Trophoblast cell (in vitro differentiated cells and primary cell): ENCODE measurements around the gene GPC4.

Experiments used
- DNase-seq, 2 donors: peaks; one replicate each; pipeline ENCODE4 v3.0.0-alpha.2; 2016
- H2AFZ ChIP-seq: 2 replicates; pipeline ENCODE4 v1.6.1; 2013; ENCODE audit warnings: low read length, moderate library complexity, mild to moderate bottlenecking; ENCODE audit not compliant: insufficient read depth, poor library complexity
- H2AK5ac ChIP-seq: 2 replicates; pipeline ENCODE4 v1.6.1; 2013; ENCODE audit warnings: mild to moderate bottlenecking, low read length
- H2BK120ac ChIP-seq: 2 replicates; pipeline ENCODE4 v1.6.1; 2013; ENCODE audit warnings: low read length, mild to moderate bottlenecking, moderate library complexity; ENCODE audit not compliant: insufficient read depth, poor library complexity
- H2BK12ac ChIP-seq: 2 replicates; pipeline ENCODE4 v1.6.1; 2013; ENCODE audit warnings: mild to moderate bottlenecking, low read length, moderate library complexity
- H2BK5ac ChIP-seq: 2 replicates; pipeline ENCODE4 v1.6.1; 2013; ENCODE audit warnings: low read length, low read depth, moderate library complexity, mild to moderate bottlenecking; ENCODE audit not compliant: poor library complexity
- H3K14ac ChIP-seq: 2 replicates; pipeline ENCODE4 v1.6.1; 2013; ENCODE audit warnings: mild to moderate bottlenecking, low read length
- H3K18ac ChIP-seq: 2 replicates; pipeline ENCODE4 v1.6.1; 2013; ENCODE audit warnings: mild to moderate bottlenecking, low read length
- H3K23ac ChIP-seq: 2 replicates; pipeline ENCODE4 v1.6.1; 2013; ENCODE audit warnings: low read length
- H3K27ac ChIP-seq: 2 replicates; pipeline ENCODE4 v1.5.1; 2013; ENCODE audit warnings: low read depth, mild to moderate bottlenecking, inconsistent platforms, low read length, moderate library complexity
- H3K27me3 ChIP-seq: 2 replicates; pipeline ENCODE4 v1.6.1; 2013; ENCODE audit warnings: inconsistent platforms, mild to moderate bottlenecking, low read length, moderate library complexity; ENCODE audit not compliant: insufficient read depth
- H3K36me3 ChIP-seq, 2 experiments: 1 replicate in 1 of 2; 2 replicates in 1 of 2; pipeline ENCODE4 v1.6.1; 2013; ENCODE audit warnings: low read length in 2 of 2, mild to moderate bottlenecking in 2 of 2, moderate library complexity in 1 of 2; ENCODE audit not compliant: insufficient read depth in 2 of 2, control insufficient read depth in 1 of 2
- H3K4ac ChIP-seq: 2 replicates; pipeline ENCODE4 v1.6.1; 2013; ENCODE audit warnings: low read depth, mild to moderate bottlenecking, low read length, moderate library complexity
- H3K4me1 ChIP-seq, 2 experiments: 1 replicate in 1 of 2; 2 replicates in 1 of 2; pipeline ENCODE4 v1.6.1; 2013; ENCODE audit warnings: low read length in 2 of 2, mild to moderate bottlenecking in 2 of 2, moderate library complexity in 1 of 2; ENCODE audit not compliant: insufficient read depth in 2 of 2, control insufficient read depth in 1 of 2
- H3K4me2 ChIP-seq: 2 replicates; pipeline ENCODE4 v1.6.1; 2013; ENCODE audit warnings: inconsistent platforms, mild to moderate bottlenecking, low read length, moderate library complexity
- H3K4me3 ChIP-seq: 2 replicates; pipeline ENCODE4 v1.5.1; 2013; ENCODE audit warnings: mild to moderate bottlenecking, low read depth, low read length, inconsistent platforms
- H3K79me1 ChIP-seq: one replicate; pipeline ENCODE4 v1.6.1; 2013; ENCODE audit warnings: low read length
- H3K79me2 ChIP-seq: 2 replicates; pipeline ENCODE4 v1.6.1; 2013; ENCODE audit warnings: low read length, mild to moderate bottlenecking; ENCODE audit not compliant: control insufficient read depth, insufficient read depth, poor library complexity
- H3K9ac ChIP-seq: 2 replicates; pipeline ENCODE4 v1.6.1; 2013; ENCODE audit warnings: mild to moderate bottlenecking, low read length
- H3K9me3 ChIP-seq: 2 replicates; pipeline ENCODE4 v1.6.1; 2013; ENCODE audit warnings: low read depth, mild to moderate bottlenecking, control low read depth, inconsistent platforms, low read length; ENCODE audit not compliant: insufficient read depth
- H4K12ac ChIP-seq: 2 replicates; pipeline ENCODE4 v1.6.1; 2013; ENCODE audit warnings: low read depth, mild to moderate bottlenecking, low read length, moderate library complexity
- H4K8ac ChIP-seq: 2 replicates; pipeline ENCODE4 v1.6.1; 2013; ENCODE audit warnings: low read depth, mild to moderate bottlenecking, low read length, moderate library complexity
- H4K91ac ChIP-seq: one replicate; pipeline ENCODE4 v1.6.1; 2013; ENCODE audit warnings: low read depth, mild to moderate bottlenecking, low read length, moderate library complexity
- WGBS: extraction: QIAGEN DNeasy Blood & Tissue Kit; methylation state at CpG from one replicate; pipeline ENCODE4 v1.1.7; 2013; ENCODE audit warnings: missing lambda C conversion rate; ENCODE audit not compliant: insufficient read length, insufficient coverage; ENCODE audit errors: extremely low coverage; 5-methylcytosine and 5-hydroxymethylcytosine counted together

GPC4 gene

GRCh38 chrX:133392671-133393070 lies 22.6 kb downstream of the GPC4 start:
- no peaks in the 10 kb centered on the region for H3K79me1 ChIP-seq
- H3K18ac ChIP-seq = no peak overlapping the region
- H4K12ac ChIP-seq = no peak overlapping the region
- H4K91ac ChIP-seq = no peak overlapping the region
- no peak overlapping the region for H3K27ac ChIP-seq
- DNase-seq = no peak
- H2BK5ac ChIP-seq = no peak overlapping the region
- no peak overlapping the region for H2AFZ ChIP-seq
- H3K9me3 ChIP-seq = no peaks in the 10 kb centered on the region
- H3K4me1 ChIP-seq = no peaks in the 10 kb centered on the region
- no peak overlapping the region for H2BK12ac ChIP-seq
- H3K23ac ChIP-seq = no peak overlapping the region
- H3K14ac ChIP-seq = no peak overlapping the region
- H2AK5ac ChIP-seq = no peak overlapping the region
- H3K79me2 ChIP-seq = no peaks in the 10 kb centered on the region
- no peak overlapping the region for H4K8ac ChIP-seq
- no peaks in the 10 kb centered on the region for H3K36me3 ChIP-seq
- H3K27me3 ChIP-seq = no peaks in the 10 kb centered on the region
- H3K9ac ChIP-seq = no peak overlapping the region
- H2BK120ac ChIP-seq = no peak overlapping the region
- H3K4ac ChIP-seq = no peak overlapping the region
- no peak overlapping the region for H3K4me3 ChIP-seq
- no CpG with 5 or more reads among the region's 8 CpGs for WGBS
- no peak overlapping the region for H3K4me2 ChIP-seq

- no peak overlapping the region for H3K18ac ChIP-seq
- H2AK5ac ChIP-seq = no peak overlapping the region
- H3K79me1 ChIP-seq = no peaks in the 10 kb centered on the region
- no peak overlapping the region for H3K23ac ChIP-seq
- H3K14ac ChIP-seq = no peak overlapping the region
- no peaks in the 10 kb centered on the region for H3K9me3 ChIP-seq
- H3K36me3 ChIP-seq = no peaks in the 10 kb centered on the region
- no peaks in the 10 kb centered on the region for H3K79me2 ChIP-seq
- H4K8ac ChIP-seq = no peak overlapping the region
- H2BK5ac ChIP-seq = no peak overlapping the region
- no peak overlapping the region for H2BK12ac ChIP-seq
- no peak for DNase-seq
- H3K4me2 ChIP-seq = no peak overlapping the region
- H3K4me3 ChIP-seq = no peak overlapping the region
- H4K91ac ChIP-seq = no peak overlapping the region
- H2BK120ac ChIP-seq = no peak overlapping the region
- no peaks in the 10 kb centered on the region for H3K4me1 ChIP-seq
- no peak overlapping the region for H4K12ac ChIP-seq
- no peak overlapping the region for H2AFZ ChIP-seq
- WGBS = no CpG with 5 or more reads among the region's 3 CpGs
- H3K4ac ChIP-seq = no peak overlapping the region
- H3K27ac ChIP-seq = no peak overlapping the region
- H3K9ac ChIP-seq = no peak overlapping the region
- H3K27me3 ChIP-seq = no peaks in the 10 kb centered on the region
These were observed 24.2 kb downstream of the GPC4 start for GRCh38 chrX:133391111-133391510.

GRCh38 chrX:133390676-133391075 lies 24.6 kb downstream of the GPC4 start:
- Histone ChIP-seq H3K4me2 (no peak overlapping the region), H3K27me3 (no peaks in the 10 kb centered on the region), H2BK120ac (no peak overlapping the region), H3K14ac (no peak overlapping the region), H2BK5ac (no peak overlapping the region), H2AFZ (no peak overlapping the region), H3K27ac (no peak overlapping the region), H3K4ac (no peak overlapping the region), H4K12ac (no peak overlapping the region), H3K4me3 (no peak overlapping the region), H4K8ac (no peak overlapping the region), H2BK12ac (no peak overlapping the region), H3K4me1 (no peaks in the 10 kb centered on the region), H3K79me1 (no peaks in the 10 kb centered on the region), H2AK5ac (no peak overlapping the region), H3K9me3 (no peaks in the 10 kb centered on the region), H3K23ac (no peak overlapping the region), H3K36me3 (no peaks in the 10 kb centered on the region), H4K91ac (no peak overlapping the region), H3K79me2 (no peaks in the 10 kb centered on the region), H3K9ac (no peak overlapping the region), H3K18ac (no peak overlapping the region)
- no peak for DNase-seq
- WGBS = no CpG with 5 or more reads among the region's 5 CpGs

- Histone ChIP-seq H3K4me3 (no peak overlapping the region), H4K8ac (no peak overlapping the region), H3K36me3 (no peaks in the 10 kb centered on the region), H2AK5ac (no peak overlapping the region), H3K27ac (no peak overlapping the region), H3K4ac (no peak overlapping the region), H2BK12ac (no peak overlapping the region), H3K18ac (no peak overlapping the region), H4K12ac (no peak overlapping the region), H2AFZ (no peak overlapping the region), H3K4me2 (no peak overlapping the region), H2BK5ac (no peak overlapping the region), H3K27me3 (no peaks in the 10 kb centered on the region), H3K9ac (no peak overlapping the region), H3K79me2 (no peaks in the 10 kb centered on the region), H3K79me1 (no peaks in the 10 kb centered on the region), H3K9me3 (no peaks in the 10 kb centered on the region), H3K23ac (no peak overlapping the region), H2BK120ac (no peak overlapping the region), H4K91ac (no peak overlapping the region), H3K14ac (no peak overlapping the region), H3K4me1 (no peaks in the 10 kb centered on the region)
- WGBS = no CpG with 5 or more reads among the region's 6 CpGs
- DNase-seq = no peak
These were observed 25.3 kb downstream of the GPC4 start for GRCh38 chrX:133389975-133390374.
